ENCODE data around the gene ACSL5.

The ACSL5 gene

GRCh38 chr10:112465299-112465883 lies 91.5 kb downstream of the ACSL5 start:
- Histone ChIP-seq H3K36me3 (ENCODE audit: insufficient read depth, low read length) (peaks cover 15% of the 10 kb centered on the region), H3K9me3 (ENCODE audit: low read depth, low read length) (no peaks in the 10 kb centered on the region), H3K4me3 (no peak overlapping the region), H3K27ac (no peak overlapping the region), H3K9ac (ENCODE audit: insufficient read length) (no peak overlapping the region)
- DNase-seq (ENCODE audit: low read depth, low spot score), result no peak
- no peak for TF ChIP-seq POLR2AphosphoS5 (IDR thresholded peaks at IDR 0.05; ENCODE audit: borderline replicate concordance, low read depth, low read length)
- TF ChIP-seq EZH2 (IDR thresholded peaks at IDR 0.05), result no peak
- no peak for TF ChIP-seq FOXP2 (optimal IDR thresholded peaks at IDR 0.05; ENCODE audit: control extremely low read depth, extremely low read length, insufficient read depth)

- Histone ChIP-seq H3K9ac (ENCODE audit: insufficient read length) (no peak overlapping the region), H3K36me3 (ENCODE audit: insufficient read depth, low read length) (peaks cover 15% of the 10 kb centered on the region), H3K27ac (no peak overlapping the region), H3K9me3 (ENCODE audit: low read depth, low read length) (no peaks in the 10 kb centered on the region), H3K4me3 (no peak overlapping the region)
- no peak for DNase-seq (ENCODE audit: low read depth, low spot score)
- TF ChIP-seq FOXP2 (optimal IDR thresholded peaks at IDR 0.05; ENCODE audit: control extremely low read depth, extremely low read length, insufficient read depth) (no peak), EZH2 (IDR thresholded peaks at IDR 0.05) (no peak)
Observed at GRCh38 chr10:112466802-112467201, 92.9 kb downstream of the ACSL5 start.

DNA sequence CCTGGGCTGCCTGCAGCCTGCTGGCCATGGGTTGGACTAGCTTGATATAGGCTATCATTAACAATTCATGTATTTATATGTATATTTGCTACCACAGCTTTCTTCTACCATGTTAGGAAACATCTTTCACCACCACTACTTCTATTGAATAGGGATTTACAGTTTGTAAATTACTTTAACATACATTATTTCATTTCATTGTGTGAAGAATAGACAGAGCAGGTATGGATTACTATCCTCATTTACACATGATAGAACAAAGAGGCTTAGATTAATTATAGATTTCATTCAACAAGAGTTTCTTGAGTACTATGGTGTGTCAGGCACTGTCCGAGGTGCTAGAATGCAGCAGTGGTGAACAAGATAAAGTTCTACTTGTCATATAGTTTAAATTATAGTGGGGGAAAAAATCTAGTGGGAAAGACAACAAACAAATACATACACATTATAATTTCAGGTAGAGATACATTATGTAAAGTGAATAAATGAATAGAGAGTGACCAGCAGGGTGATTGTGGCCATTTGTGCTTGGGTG lies 93.7 kb downstream of the ACSL5 start:
- no peak for DNase-seq (ENCODE audit: low read depth, low spot score)
- H3K36me3 ChIP-seq (ENCODE audit: insufficient read depth, low read length), result peaks cover 15% of the 10 kb centered on the region
- no peak overlapping the region for H3K4me3 ChIP-seq
- no peak overlapping the region for H3K9ac ChIP-seq (ENCODE audit: insufficient read length)
- H3K9me3 ChIP-seq (ENCODE audit: low read depth, low read length), result no peaks in the 10 kb centered on the region
- H3K27ac ChIP-seq, result no peak overlapping the region
- TF ChIP-seq FOXP2 (optimal IDR thresholded peaks at IDR 0.05; ENCODE audit: control extremely low read depth, extremely low read length, insufficient read depth) (no peak), POLR2AphosphoS5 (IDR thresholded peaks at IDR 0.05; ENCODE audit: borderline replicate concordance, low read depth, low read length) (no peak), EZH2 (IDR thresholded peaks at IDR 0.05) (no peak)

DNA sequence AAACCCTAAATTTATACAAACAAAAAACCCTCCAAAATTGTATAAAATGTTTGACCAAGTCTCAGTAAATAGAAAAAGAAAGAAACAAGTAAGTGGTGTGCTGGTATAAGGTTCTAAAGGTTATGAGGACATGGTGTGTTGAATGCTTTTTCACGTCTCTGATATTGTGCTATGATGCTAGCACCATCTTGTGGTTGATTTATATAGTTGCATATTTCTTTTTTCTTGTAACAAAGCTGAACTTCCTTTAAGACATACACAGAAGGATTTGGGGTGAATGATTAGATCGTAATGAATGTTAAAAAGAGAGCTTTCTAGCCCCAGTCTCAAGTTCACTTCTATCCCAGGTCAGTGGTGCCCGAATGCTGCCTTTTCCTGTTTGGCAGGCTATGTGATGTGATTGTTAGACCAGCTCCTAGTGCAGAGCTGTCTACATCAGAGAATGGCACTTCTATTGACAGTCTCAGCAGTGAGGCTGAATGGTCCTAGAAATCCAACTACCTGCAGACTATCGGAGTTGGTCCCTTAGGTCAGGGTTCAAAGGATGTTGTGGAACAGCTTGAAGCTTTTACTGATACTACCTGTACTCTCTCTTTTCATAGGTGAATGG lies 98.1 kb downstream of the ACSL5 start:
- no peak for DNase-seq (ENCODE audit: low read depth, low spot score)
- no peak overlapping the region for H3K27ac ChIP-seq
- no peak overlapping the region for H3K9ac ChIP-seq (ENCODE audit: insufficient read length)
- H3K4me3 ChIP-seq, result no peak overlapping the region
- H3K9me3 ChIP-seq (ENCODE audit: low read depth, low read length), result no peaks in the 10 kb centered on the region
- no peak for TF ChIP-seq EZH2 (IDR thresholded peaks at IDR 0.05)
- no peak for TF ChIP-seq FOXP2 (optimal IDR thresholded peaks at IDR 0.05; ENCODE audit: control extremely low read depth, extremely low read length, insufficient read depth)
- no peak for TF ChIP-seq POLR2AphosphoS5 (IDR thresholded peaks at IDR 0.05; ENCODE audit: borderline replicate concordance, low read depth, low read length)
- H3K36me3 ChIP-seq (ENCODE audit: insufficient read depth, low read length), result no peaks in the 10 kb centered on the region

GRCh38 chr10:112475575-112476218 lies 101.8 kb downstream of the ACSL5 start:
- TF ChIP-seq POLR2AphosphoS5 (IDR thresholded peaks at IDR 0.05; ENCODE audit: borderline replicate concordance, low read depth, low read length) (no peak), FOXP2 (optimal IDR thresholded peaks at IDR 0.05; ENCODE audit: control extremely low read depth, extremely low read length, insufficient read depth) (no peak), EZH2 (IDR thresholded peaks at IDR 0.05) (no peak)
- Histone ChIP-seq H3K4me3 (no peak overlapping the region), H3K27ac (no peak overlapping the region), H3K9ac (ENCODE audit: insufficient read length) (no peak overlapping the region), H3K9me3 (ENCODE audit: low read depth, low read length) (no peaks in the 10 kb centered on the region), H3K36me3 (ENCODE audit: insufficient read depth, low read length) (no peaks in the 10 kb centered on the region)
- DNase-seq (ENCODE audit: low read depth, low spot score), result no peak
